Testis (tissue), 2 donors: ENCODE results near the gene P2RX1.

Experiments
- CTCF ChIP-seq, 3 experiments: fragments of 450-650 bp in 2 of 3; fragments of 200-600 bp in 1 of 3; sonication (generic) in 1 of 3; IDR thresholded peaks; one replicate each; pipeline ENCODE4 v1.5.1; 2016 to 2019; ENCODE audit warnings: antibody characterized with exemption in 3 of 3, mild to moderate bottlenecking in 2 of 3, moderate library complexity in 1 of 3
- POLR2A ChIP-seq: fragments of 450-650 bp; IDR thresholded peaks from one replicate; pipeline ENCODE4 v1.6.1; 2017; ENCODE audit warnings: antibody characterized with exemption, mild to moderate bottlenecking, moderate library complexity

- TF ChIP-seq CTCF (IDR thresholded peaks at IDR 0.05) (no peak), POLR2A (no peak)
These were observed 28.5 kb upstream of the P2RX1 start for GRCh38 chr17:3944485-3945388.
